ENCODE results near the gene LRRC9. TPM values are rescaled to one million over a fixed set of nuclear protein-coding genes. Genes with fewer than 3 reads are reported as not detected.
A peak's percentile ranks its signal among the peaks of the same experiment; 100 is the strongest.
"Not testable (repeated sequence)": the region's sequence is repeated elsewhere in the genome, so short reads cannot be mapped to it uniquely, and the experiment has no call there.

The LRRC9 gene
- polyA plus RNA-seq, 10 donors = 0.12 to 0.80 (median 0.41) TPM

DNA sequence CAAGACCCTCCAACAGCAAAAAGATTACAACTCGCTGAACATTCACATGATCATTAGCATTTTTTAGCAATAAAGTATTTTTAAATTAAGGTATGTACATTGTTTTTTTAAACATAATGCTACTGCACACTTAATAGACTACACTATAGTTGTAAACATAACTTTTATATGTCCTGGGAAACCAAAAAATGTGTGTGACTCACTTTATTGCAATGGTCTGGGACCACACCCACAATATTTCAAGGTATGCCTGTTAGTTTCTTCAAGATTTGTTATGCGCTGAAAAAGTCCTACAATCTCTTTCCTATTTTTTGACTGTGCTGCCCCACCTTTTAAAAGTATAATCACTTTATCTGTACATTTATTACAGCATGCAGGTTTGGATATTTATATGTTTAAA is 141.4 kb downstream of the LRRC9 start:
- DNase-seq = no peak

DNA sequence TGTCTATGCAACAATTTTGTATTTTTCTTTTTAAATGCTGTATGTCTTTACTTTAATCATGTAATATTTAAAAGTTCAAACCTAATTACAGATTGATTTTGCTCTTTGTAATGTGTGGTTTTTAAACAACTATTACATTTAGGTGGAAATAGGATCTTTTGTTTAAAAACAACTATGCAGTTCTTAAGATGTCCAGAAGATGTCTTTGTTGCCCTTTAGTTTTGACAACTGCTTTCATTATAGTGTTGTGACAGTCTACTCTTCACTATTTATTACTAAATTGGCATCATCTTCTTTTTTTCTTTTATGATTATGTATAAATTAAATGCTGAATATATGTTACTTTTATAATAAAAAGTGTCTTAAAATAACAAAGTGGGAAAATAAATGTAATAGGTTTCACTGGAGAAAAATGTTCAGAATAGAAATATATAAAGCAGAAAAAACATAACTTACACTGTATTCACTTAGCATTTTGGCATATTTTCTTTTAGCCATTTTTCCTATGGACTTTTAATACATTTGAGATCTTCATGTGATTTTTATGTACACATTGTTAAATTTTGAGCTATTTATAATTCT is 144.6 kb downstream of the LRRC9 start:
- peak; percentile 20 to 51 (median 22) for DNase-seq

DNA sequence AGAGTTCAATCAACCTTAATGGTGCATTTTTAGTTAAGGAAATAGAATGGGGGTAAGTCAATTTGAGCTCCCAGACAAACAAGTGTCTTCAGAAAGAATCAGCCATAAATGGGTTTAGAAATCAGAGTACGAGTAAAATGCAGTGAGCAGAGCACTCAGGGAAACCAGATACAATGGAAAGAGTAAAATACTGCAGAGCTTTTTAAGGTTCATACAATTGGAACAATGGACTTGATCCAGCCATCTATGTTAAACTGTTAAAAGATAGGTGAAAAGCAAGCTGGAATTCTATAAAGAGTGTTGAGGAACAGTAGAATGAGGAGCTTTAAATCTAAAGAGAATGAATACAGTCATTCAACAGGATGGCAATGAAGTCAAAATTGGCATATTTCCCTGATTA is 147.9 kb downstream of the LRRC9 start:
- DNase-seq = no peak

DNA sequence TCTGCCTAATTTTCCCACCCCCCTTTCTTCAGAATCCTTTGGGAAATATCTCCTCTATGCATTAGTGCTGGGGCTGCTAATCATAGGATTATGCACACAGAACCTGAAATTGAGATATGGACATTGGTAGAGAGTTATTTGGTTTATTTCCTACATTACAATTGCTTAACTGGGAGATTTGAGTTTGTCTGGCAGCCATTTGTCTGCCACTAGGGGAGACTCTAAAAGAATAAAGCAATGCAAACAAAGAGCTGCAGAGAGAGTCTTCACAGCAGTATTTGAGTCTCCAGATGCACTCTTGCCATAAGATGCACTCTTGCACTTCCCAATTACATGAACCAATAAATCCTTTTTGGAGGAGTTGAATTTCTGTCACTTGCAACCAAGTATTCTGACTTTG is 159.8 kb downstream of the LRRC9 start:
- DNase-seq = no peak

DNA sequence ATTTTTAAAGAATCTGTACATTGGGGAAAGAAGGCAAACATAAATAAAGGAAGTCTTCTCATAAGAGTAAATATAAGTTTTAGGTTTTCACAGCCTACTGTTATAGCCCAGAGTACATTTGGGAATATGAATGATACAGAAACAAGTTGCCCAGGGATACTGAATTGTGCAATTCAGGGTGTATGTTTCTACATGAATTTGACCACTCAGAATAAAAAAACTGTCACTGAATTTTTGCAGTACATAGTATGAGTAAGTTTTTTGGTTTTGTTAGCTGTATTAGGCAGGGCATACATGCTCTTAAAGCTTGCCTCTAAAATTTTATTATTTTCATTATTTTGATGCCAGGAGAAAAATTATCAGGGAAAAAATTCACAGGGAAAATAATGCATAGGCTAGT is 165.1 kb downstream of the LRRC9 start:
- no peak for DNase-seq

DNA sequence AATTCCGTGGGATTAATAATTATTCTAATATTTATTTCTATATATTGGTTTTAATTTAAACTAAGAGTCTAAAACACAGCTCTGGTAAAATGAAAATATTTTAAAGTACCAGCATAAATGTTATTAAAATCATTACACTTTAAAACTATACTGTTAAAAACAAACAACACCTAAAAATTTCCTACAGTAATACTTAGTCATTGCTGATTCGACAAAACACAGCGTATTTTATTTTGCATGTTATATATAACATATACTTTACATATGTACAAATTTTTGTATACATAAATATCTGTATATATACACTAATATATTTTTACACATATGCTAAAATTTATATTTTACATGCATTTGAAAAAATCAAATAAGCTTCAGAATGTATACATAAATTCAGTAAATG is 165.7 kb downstream of the LRRC9 start:
- no peak for DNase-seq

DNA sequence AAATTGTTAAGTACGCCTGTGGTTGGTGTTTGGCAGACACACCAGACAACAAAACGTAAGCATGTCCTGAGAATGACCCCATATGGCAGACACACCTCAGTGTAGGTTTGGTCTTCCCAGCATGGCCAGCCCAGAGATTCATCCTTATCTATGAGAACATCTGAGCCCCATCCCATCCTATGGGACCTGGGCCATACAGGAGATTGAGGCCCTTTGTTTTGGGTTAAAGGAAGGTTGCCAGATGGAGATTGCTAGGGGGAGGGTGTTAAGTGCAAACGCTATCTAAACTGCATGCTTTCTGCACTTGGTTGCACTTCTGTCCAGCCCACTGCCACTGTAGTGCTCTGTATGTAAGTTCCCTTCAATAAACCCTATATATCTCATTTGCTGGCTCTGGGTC is 167.7 kb downstream of the LRRC9 start:
- DNase-seq = no peak

DNA sequence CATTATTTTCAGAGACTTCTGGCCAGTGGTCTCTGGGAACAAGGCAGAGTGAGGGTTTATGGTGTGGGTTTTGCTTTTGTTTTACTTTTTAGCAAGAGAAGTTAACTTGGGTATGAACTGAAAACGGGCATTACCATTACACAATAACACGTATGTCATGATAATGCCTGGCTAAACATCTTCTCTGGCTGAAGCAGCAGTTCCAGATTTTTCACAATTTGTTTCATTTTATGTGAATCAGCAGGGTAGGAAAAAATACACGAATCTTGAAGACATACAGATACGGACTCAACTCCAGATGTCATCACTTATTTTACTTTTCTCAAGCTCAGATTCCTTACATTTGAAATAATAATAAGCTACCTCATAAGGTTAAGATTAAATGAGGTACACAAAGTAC is 169.3 kb downstream of the LRRC9 start:
- no peak for DNase-seq

DNA sequence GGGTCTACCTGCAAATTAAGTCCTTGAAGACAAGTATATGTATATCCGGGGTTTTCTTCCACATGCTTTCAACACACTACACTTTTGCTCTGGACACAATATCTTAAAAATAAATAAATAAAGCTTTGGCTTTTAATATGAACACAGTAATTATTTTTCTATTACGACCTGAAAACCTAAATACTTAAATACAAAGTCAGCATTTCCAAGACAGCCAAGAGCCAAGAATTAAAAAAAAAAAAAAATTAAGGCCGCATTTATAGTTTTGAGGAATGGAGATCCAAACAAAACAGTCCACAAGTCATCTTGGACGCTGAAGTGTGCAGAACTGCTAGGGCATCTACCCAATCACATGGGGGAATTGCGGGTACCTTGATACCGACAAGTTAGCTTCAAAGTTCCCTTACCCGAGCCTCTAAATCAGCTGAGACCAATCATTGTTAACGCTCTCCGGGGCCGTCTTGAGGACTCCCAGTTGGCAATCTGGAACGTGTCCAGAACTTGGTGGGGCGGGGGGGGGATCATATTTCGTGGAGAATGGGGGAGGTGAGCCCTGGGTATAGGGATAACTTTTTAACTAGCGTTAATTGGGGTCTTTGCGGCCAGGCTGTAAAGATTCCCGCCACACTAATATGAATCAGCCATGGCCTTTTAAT is 171.0 kb downstream of the LRRC9 start:
- DNase-seq = peak; percentile 76 to 83 (median 80)

DNA sequence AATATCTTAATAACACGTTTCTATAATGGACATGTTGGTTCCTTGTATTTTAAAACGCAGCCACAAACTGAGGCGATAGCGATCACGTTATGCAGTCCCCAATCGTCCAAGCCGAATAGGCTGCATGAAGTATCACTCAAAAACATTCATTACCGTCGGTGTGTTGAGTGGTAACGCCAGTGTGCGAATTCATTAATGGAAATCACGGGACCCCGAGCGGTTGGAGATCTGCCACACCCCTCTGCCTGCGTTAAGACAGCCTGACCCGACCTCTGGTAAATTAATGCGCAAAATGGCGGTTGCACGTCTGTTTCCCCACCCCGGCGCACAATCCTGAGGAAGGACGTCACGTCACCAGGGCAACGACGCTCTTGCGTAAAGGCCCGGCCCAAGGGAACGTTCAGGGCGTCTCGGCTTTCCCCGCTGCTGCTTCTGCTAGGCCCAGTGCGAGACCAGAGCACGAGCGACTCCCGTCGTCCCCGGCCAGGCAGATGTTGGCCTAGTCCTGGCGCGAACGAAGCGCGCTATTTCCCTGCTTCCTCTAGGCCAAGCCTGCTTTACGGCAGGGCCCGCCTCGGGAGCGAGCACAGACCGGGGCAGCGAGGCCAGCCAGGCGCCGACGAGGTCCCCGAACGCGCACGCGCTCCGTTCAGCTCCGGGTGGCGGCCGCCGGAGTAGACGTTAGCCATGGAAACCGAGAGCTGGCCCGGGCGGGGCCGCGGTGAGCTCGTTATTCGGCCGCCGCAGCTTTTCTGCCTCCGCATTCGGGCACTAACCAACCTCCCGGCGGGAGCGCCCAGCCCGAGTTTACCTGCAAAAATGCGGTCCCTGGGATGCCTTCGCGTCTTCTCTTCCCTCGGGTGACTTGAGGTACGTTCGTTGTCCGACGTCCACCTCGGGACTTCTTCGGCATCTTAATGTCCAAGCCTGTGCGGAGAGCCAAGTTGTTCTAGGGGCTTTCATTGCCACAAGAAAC is 171.9 kb downstream of the LRRC9 start, which contains the start of gene PCNX4:
Gene PCNX4 (plus strand): TSS at position 374 of the 976 bp plus-strand sequence. CDS start 15,716 bp downstream, outside the sequence.
- peak; percentile 99 to 100 (median 100) for DNase-seq

DNA sequence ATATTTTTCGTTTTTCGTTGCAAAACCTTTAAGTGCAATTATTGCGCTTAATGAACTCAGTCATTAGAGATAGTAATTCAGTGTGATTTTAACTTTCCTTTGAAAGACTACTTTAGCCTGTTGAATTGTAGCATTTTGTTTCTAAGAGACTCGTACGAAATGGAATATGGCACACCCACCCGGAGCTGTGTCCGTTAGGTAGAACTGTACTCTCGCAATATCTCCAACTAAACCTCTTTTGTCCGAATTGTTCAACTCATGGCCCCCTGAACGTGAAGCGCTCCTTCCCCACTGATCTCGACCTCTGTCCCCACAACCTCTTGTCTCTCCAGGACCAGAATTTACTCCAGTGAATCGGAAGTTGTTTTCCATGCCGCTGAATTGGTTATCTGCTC is 172.6 kb downstream of the LRRC9 start:
- peak; percentile 47 to 86 (median 61) for DNase-seq

DNA sequence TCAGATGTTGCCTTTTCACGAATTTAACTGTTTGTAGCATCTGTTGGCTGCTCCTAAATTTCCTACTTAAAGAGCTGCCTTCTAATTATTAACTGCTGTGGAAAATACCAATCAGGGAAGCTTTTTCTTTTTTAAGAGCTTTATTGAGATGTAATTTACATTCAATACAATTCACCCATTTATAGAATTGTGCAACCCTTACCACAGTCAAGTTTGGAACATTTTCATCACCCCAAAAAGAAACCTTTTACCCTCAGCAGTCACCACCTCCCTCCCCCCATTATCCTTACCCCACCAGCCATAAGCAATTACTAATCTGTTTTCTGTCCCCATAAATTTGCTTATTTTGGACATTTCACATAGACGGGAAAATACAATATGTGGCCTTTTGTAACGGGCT is 173.1 kb downstream of the LRRC9 start:
- DNase-seq = no peak

DNA sequence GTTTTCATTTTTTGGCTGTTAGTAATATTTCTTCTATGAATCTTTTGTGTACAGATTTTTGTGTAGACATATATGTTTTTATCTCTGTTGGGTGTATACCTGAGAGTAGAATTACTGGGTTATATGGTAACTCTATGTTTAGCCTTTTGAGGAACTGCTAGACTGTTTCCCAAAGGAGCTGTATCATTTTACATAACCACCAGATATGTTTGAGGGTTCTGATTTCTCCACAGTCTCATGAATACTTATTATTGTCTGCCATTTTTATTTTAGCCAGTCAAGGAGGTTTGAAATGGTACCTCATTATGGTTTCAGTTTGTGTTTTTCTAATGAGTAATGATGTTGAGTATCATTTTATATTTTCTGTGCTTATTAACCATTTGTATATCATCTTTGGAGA is 173.7 kb downstream of the LRRC9 start:
- DNase-seq = no peak

DNA sequence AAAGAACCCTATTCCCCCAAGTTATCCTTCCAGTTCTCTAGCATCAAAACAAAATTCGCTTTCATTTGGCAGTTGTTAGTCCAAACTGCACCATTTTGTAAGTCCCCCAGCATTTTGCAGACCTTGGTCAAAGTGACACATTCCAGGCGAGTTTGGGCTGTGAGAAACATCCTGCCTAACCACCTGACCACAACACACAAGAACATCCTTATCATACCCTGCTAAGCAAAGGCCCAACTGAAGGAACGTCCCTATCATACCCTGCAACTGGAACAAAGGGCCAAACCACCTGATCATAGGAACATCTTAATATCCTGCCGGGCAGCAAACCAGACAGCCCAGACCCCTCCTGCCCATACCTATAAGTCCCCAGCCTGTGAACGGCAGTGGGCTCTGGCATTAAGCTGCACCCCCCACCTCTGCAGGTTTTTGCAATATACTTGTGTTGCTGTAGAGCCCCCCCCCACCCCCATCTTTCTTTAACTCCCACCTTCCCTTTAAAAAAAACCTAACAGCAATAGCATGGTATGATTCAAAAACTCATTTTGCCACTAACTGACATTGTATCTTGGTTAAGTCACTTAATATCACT is 174.5 kb downstream of the LRRC9 start:
- DNase-seq = no peak

DNA sequence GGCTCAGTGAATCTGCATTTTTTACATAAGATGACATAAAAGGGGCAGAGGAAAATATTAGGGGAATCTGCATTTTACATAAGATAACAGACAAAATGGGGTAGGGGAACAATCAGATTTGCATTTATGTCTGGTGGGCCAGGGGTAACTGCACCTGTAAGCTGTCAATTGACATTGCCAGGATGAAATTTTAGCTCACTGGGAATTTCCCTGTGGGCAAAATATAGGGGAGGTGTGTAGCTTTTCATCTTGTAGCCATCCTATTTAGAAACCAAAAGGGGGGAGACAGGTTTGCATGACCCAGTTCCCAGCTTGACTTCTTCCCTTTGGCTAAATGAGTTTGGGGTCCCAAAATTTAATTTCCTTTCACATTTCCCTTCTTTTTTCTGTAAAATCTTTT is 175.3 kb downstream of the LRRC9 start:
- DNase-seq = no peak

DNA sequence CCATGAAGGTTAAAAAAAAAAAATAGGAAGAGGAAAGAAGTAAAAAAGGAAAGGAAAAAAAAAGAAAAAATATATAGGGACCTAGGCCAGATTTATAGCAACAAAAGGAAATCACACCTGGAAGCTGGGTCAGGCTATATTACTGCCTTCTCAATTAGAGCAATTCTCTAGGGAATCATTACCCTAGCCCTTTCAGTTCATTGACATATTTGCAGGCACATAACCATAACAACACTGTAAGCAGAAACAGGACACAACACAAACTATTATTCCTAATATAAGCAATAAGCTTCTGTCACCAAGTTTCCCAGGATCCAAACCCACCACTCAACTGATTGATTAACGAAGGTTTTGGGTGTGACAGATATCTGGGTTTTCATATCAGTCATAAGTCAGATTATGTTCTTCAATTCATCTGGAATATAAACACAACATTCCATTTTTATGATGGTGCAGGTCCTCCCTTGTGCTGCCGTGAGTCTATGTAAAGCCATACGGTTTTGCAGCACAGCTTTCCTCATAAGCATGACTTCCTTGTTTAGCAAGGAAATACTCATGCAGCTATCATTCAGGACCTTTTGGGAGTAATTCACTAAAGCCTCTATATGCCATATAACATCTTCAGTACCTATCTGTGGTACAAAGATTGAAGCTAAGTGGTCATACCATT is 176.0 kb downstream of the LRRC9 start:
- DNase-seq = no peak

DNA sequence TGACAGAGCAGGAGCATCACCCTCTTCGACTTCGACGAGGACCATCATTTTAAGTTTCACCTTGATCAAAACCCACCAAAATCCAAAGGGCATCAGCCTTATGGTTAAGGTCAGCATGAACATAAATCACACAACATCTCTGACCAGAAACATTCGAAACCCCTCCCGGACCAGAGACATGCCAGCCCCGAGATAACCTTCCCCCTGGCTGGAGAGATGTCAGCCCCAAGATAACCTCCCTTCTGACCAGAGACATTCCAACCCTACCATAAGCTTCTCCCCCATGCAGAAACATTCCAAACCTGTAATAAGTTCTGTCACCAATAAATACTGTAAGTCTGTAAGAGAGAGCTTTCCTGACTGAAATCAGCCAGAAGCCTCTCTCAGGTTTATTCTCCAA is 178.0 kb downstream of the LRRC9 start:
- DNase-seq = no peak

DNA sequence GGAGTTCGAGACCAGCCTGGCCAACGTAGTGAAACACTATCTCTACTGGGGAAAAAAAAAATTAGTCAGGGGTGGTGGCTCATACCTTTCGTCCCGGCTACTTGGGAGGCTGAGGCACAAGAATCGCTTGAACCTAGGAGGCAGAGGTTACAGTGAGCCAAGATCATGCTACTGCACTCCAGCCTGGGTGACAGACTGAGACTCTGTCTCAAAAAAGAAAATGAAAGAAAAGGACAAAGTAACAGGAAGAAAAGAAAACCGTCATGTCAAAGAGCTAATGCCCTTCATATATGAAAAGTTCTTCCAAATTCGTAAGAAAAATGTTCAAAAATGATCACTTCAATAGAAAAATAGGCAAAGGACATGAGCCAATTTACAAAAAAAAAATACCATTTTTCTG is 179.9 kb downstream of the LRRC9 start:
- not testable (repeated sequence) for DNase-seq

DNA sequence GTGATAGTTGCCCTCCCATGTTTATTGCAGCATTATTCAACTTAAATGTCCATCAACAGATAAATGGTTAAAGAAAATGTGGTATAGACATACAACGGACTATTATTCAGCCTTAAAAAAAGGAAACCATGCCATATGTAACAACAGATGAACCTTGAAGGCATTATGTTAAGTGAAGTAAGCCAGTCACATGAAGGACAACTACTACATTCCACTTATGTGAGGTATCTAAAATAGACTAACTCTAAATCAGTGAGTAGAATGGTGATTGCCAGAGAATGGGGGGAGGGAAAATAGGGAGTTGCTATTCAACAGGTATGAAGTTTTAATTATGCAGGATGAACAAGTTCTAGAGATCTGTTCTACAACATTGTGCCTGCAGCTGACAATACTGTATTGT is 181.8 kb downstream of the LRRC9 start:
- no peak for DNase-seq

DNA sequence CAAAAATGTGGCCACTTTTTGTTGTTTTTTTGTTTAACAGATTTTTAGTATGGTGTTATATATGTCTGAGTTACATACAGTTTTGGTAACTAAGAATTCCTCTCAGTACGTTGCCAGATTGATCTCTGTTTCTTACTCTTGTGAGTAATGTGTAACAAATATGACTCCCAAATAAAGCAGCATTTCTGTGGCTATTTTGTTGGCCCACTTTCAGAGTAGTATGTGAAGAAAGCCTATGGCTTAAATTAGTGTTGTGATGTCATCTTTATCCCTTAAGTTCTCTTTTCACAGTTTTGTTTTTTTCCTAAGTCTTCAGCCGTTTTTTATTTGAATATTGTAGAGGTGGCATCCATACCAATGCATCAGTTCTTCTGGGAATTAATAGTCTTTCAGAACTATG is 182.4 kb downstream of the LRRC9 start:
- peak in 2 of 3 donors; percentile 56 to 85 for DNase-seq

DNA sequence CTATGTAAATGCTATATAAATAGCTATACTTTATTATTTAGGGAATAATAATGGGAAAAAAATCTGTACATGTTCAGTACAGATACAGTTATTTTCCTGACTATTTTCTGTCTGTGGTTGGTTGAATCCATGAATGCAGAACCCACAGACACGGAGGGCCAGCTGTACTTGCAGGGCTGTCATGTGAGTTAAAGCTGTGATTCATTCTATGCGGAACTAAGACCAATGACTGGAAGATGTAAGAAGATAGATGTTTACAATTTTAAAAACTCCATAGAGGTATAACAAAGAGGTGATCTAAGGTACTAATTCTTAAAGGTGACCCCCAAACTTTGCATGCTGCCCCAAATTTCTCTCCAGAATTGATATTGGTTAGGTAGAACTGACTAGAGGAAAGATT is 186.4 kb downstream of the LRRC9 start:
- DNase-seq = no peak

DNA sequence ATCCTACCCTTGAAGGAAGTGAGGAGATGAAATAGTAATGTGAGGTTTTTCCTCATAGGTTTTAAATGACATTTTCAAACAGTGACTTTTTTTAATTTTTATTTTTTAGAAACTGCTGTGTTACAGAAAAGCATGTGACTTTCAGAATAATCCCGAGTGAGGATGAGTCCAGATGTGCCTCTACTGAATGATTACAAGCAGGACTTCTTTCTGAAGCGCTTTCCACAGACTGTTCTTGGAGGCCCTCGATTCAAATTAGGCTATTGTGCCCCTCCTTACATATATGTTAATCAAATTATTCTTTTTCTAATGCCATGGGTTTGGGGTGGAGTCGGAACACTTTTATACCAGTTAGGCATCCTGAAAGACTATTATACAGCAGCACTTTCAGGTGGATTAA is 187.5 kb downstream of the LRRC9 start:
- DNase-seq = no peak

Measured in muscle of back (tissue), 11 donors.